ENCODE data around the gene ELOVL4.

Gene ELOVL4

DNA sequence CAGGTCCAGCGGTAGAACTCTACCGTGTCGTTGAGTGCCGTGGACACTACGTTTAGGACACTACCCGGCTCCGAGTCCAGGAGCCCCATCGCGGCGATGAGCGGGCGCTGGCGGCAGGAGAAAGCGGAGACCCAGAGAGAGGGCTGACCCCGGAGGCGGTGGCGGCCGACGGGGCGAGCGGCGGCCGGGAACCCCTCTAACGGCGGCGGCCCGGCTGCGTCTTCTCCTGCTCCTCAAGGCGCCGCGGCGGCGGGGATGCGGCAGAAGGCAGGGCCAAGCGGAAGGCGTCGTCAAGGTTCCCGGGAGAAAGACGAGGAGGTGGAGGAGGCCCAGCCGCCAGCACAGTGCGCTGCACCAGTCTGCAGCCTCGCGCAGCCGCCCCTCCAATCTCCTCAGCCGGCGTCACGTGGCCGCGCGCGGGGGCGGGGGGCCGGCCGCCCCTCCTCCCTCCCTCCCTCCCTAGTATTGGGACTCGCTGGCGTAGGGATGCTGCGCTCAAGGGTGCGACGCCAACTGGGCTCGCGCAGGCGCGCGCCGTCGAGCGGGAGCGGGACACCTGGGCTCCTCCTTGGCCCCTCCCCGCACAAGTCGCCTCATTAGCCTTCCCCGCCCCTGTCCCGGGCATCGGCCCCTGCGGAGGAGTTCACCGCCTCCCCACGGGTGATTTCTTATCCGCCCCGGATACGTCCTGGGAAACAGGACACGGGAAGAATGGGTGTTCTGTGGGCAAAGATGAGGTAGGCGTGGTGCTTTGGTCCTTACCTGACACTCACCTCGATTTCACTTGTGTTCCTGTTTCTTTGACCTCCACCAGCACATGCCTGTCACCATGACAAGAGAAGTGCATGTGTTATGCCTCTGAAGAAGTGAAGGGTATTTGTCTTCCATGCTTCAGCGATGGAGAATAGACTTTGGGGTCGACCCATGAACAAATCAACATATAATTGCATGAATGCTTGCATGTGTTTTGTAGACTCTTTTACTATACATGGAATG is at the start of gene ELOVL4:
TSS of gene ELOVL4 (minus strand) at position 363 of the 996 bp plus-strand sequence. CDS start at position 89, 274 bp downstream.
- peak; percentile 56 for DNase-seq

DNA sequence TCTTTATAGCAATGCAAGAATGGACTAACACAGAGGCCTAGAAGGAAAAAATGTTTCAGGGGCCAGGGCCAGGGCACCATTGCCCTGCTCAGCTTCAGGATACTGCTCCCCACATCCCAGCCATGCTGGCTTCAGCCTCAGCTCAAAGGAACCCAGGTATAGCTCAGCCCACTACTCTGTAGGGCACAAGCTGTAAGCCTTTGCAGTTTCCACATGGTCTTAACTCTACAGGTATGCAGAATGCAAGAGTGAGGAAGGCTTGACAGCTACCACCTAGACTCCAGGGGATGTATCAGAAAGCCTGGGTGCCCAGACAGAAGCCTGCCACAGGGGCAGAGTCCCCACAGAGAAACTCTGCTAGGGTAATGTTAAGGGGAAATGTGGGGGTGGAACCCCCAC is 46.6 kb upstream of the ELOVL4 start:
- no peak for DNase-seq

DNA sequence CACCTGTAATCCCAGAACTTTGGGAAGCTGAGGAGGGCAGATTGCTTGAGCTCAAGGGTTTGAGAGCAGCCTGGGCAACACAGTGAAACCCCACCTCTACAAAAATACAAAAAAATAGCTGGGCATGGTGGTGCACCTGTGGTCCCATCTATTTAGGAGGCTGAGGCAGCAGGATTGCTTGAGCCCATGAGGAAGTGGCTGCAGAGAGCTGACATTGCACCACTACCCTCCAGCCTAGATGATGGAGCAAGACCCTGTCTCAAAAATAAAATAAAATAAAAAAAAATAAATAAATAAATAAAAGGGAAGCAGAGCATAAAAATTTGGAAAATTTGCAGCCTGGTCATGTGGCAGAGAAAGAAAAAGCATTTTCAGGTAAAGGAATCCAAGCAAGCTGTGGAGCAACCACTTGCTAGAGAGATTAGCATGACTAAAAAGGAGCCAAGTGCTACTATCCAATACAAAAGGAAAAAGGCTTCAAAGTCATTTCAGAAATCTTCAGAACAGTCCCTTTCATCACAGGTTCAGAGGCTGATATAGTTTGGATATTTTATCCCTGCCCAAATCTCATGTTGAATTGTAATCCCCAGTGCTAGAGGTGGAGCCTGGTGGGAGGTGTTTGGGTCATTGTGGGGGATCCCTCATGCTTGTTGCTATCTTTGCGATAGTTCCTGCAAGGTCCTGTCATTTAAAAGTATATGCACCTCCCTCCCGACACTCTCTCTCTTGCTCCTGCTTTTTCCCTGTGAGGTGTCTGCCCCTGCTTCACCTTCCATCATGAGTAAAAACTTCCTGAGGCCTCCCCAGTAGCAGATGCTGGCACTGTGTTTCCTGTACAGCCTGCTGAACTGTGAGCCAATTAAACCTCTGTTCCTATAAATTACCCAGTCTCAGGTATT is 45.9 kb upstream of the ELOVL4 start:
- no peak for DNase-seq

DNA sequence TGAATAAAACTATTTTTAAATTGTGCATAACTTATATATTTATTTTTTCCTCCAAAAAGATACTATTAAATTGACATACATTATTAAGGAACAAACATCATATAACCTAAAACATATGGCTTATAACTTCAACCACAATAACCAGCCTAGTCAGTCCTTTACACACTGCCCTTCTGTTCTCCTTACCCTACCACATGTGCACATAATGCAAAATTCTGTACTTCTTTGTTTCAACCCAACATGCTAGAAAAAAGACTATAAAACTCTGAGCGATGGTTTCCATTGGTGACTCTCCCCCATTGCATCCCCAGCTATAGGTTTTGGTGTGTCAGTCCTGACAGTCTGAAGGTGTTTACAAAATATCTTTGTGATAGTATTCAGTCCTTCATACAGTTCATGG is 42.3 kb upstream of the ELOVL4 start:
- DNase-seq = no peak

DNA sequence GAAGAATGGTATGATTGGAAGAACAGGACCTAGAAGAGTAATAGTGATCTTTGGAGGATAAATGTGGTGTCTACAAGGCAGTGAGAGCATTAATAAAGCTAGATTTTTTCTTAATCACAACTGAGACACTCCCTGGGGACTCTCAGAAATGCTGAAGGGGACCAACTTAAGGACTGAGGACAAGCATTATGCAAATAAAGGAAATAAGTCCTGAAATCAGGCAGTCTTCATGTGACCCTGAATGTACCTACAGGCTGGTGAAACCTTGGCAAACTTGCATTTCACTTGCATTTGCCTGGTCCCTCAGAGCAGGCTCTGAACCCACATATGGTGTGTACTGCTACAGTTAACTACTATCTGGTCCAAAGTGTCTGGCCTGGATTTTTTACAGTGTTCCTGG is 37.8 kb upstream of the ELOVL4 start:
- no peak for DNase-seq

DNA sequence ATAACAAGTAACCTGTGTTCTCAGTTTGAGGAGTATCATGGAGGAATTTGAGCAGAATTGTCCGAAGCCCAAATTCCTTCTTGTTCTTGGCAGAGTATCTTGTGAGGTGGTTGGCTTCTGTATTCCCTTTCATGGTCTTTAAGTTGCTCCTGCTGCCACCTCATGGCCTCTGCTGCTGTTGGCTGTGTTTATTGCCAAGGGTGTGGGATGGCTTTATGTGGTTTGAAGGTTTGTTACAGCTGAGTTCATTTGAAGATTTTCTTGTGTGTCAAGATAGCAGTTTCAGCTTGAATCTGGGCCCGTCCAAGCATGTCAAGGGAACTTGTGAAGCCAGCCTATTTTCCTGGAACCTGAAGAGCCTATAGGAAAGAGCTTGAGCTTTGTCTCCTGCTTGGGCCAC is 36.9 kb upstream of the ELOVL4 start:
- no peak for DNase-seq

DNA sequence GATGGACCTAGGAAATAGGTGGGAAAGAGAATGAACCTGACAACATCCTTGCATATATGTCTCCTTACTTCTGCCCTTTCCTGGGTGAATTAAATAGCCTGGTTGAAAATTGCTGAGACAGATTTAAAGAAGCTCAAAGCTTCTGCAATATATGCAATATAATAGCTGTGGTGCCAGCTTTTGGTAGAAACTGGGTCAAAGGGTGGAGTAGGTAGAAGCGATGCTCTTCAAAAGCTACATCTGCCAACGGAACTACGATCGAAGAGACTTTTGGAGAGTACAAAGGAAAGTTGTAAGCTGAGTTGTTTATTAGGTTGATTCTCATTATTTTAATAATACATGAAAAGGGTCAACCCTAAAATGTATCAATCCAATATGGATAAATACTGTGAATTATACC is 34.3 kb upstream of the ELOVL4 start:
- no peak for DNase-seq

DNA sequence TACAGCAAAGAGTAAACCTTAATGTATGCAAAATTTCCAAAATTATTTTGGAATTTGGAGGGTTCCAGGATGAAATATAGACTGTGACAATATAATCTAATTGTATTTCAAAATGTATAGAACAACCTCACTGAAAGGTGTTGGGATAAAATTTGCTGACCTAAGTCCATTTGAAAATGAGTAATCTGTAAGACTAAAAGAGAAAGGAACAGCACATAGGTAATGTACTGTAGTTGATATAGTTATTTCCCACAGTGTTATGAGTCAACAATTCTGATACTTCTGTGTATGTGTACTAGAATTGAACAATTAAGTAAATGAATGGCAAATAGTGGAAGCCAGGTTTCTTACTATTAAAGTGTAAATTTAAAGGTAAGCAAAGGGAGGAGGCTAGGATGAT is 23.8 kb upstream of the ELOVL4 start:
- no peak for DNase-seq

DNA sequence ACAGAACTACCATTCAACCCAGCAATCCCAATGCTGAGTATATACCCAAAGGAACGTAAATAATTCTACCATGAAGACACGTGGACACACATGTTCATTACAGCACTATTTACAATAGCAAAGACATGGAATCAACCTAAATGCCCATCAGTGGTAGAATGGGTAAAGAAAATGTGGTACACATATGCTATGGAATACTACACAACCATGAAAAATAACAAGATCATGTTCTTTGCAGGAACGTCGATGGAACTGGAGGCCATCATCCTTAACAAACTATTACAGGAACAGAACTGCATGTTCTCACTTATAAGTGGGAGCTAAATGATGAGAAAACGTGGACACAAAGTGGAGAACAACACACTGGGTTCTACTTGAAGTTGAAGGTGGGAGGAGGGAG is 22.4 kb upstream of the ELOVL4 start:
- no peak for DNase-seq

DNA sequence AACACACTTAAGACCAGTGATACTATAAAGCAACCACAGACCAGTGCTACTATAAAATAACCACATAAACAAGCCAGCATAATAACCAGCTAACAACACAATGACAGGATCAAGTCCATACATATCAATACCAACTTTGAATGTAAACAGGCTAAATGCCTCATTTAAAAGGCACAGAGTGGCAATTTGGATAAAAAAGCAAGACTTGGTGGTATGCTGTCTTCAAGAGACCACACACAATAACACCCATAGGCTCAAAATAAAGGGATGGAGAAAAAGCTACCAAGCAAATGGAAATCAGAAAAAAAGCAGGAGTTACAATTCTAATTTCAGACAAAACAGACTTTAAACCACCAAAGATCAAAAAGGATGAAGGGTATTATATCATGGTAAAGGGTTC is 19.8 kb upstream of the ELOVL4 start:
- DNase-seq = no peak

DNA sequence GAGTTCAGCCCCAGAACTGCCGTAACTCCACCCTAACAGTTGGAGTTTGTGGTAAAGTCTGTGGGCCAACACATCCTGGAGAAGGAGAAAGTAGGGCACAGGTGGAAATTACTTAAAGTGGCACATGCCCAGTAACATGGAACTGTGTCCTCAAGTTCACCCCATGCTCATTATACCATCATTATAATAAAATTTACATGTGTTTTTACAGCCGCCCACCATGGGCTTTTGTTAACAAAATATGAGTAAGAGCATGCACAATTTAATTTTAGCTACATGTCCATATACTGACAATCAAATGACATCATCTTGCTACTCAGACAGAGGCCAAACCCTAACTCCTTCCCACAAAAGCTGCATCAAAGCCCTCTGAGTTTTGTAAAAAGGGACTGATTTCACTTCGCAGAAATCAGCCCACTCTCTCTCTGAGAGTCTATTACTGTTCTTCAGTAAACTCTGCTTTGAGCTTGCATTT is 17.3 kb upstream of the ELOVL4 start:
- DNase-seq = no peak

DNA sequence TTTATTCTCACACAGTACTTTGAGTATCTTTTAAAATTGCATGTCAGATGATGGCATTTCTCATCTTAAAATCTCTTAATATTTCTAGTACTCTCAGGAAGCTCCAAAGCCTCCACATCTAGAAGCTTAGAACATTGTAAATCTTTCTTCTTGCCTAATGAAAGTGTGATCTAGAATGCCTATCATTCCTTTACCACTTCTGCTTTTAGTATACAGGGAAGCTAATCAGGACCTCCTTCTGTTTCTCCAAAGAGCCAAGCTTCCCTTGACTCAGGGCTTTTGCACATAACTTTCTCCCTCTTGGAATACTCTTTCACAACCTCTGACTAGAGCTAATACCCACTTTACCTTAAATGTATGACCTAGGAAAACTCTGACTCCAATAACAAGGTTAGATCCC is 7.5 kb upstream of the ELOVL4 start:
- DNase-seq = no peak

DNA sequence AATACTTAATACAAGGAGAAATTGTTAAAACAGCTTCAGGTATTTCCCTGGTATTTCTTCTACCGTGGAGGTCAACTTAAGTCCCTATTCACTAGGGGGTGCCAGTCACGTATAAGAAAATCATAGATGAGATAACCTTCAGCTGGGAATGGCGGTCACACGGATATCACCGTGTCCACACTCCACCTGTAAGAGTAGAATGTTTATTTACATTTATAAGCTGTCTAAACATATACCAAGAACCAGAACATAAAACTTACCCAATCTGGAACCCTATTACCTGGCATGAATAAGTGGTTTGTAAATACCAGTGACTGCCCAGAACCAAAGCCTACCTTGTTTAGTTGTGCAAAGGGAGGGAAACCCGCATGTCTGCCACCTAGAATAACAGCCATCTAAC is 1.9 kb upstream of the ELOVL4 start:
- peak; percentile 26 for DNase-seq

DNA sequence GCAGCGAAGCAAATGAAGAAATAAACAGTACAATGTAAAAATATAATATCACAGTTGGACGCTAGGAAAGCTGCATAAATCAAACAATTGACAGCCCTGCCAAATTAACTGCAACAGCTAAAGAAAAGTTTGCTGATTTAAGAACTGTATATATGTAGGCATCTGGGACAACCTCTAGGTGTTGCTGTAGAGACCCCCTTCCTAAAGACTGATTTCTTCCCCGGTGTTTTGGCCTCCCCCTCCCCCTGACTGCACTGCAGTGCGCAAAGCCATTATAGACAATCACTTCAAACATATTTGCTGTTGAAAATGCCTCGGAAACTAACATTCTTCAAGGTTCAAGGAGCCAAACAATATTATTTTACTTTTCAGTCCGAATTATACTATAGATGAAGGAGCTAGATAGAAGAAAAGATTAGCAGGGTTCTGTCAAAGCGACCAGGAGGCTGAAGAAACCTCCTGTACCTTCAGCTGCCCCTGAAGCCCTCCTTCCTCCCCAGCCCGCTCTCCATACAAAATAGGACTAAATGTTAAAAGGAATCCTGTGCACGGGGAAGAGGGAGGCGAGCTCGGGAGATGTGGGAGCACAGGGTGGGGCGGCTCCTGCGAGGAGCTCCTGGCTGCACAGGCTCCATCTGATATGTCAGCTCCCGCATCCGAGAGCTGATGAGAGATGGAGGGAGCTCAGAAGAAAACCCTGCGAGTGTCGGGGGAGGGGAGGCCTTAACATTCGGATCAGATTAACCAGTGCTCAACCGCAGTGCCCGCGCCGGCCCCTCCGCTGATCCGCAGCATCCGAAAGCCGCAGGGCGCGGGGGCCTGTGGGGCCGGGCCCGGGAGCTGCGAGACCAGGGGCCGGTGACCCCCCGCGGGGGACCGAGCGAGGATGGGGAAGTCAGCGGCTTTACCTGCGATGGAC is 822 bp downstream of the ELOVL4 start:
- no peak for DNase-seq

DNA sequence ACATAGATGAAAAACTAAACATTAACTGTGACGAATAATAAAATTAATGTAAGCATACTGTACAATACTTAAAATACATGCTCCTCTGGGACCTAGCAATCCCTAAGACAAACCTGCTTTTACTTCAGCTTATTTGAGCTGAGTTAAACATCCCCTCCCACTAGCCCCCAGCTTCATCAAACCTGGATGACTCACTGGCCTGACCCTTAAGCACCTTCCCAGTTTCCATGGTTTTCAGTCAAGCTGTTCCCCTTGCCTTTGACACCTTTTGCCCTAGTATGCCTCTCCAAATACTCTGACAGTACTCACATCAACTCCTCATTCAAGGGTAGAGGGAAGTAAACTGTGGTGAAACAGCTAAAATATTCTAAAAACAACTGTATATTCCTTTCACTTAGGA is 4.2 kb downstream of the ELOVL4 start:
- no peak for DNase-seq

DNA sequence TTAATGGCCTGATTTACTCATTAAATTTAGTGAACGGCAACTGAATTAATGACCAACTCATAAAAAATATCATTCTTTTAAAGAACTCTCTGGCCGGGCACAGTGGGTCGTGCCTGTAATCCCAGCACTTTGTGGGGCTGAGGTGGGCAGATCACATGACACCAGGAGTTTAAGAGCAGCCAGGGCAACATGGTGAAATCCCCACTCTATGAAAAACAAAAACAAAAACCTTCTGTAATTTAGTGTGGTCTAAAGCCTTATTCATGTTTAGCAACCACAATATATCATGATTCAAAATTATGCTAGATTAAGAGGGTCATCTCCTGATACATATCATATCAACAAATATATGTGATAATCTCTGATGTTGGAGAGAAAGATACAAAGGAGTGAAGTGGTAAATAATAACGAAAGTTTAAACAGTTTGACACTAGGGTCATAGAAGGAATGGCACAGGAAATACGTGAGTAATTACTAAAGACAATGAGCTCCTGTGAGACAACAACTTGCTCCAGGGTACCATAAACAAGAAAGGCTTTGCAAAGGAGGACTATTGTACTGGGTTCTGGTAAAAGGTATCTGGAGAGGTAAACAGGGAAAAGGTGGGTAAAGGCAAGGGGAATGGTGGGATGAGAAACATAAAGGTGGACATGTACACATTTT is 5.7 kb downstream of the ELOVL4 start:
- DNase-seq = no peak

DNA sequence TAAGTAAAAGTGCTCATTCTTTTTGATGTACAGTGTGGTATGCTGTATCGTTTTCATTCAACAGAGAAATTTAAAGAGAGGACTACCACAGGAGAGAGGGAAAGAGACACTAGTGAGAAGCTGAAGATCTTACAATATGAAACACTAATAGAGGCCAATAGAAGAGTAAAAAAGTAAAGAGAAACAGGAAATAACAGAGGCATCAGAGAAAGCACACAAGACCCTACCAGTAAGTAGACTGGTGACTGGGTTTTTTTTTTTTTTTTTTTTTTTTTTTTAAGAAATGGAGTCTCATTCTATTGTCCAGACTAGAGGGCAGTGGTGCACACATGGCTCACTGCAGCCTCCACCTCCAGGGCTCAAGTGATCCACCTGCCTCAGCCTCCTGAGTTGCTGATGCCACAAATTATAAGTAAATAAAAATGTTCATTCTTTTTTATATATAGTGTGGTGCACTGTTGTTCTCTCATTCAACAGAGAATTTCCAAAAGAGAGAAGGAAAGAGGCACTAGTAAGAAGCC is 18.8 kb downstream of the ELOVL4 start:
- DNase-seq = no peak

DNA sequence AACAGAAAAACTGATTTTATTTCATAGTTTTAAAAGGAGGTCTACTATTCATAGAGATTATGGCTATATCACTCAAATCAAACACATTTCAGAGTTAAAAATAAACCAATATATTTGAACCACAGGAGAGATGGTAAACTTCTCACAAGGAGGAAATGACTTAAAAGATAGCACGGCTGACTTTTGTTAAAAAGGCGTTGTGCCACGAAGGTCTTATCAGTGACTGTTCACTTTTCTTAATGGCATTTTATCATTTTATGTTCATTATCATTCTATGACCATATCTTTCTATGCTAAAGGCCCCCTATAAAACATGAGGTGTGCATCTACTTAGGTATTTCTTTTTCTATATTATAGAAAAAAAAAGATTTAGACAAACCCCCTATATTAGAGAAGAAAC is 19.6 kb downstream of the ELOVL4 start:
- DNase-seq = no peak

DNA sequence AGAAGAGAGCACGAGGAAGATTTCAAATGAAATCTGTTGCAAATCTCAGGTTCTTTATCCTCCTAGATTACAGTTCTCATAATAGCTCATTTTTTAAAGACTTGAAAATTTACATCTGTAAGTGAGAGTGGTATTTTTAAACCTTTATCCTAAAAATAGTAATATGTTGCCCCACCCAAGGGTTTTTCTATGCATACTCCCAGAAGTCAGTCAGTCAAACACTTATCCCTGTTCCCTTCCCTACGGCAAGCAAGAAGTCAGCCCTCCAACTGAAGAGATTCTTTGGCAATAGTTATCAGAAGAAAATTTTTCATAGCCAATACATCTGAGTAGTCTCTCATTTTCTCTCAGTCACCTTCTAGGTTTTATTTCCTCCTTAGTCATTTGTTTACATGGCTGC is 24.1 kb downstream of the ELOVL4 start:
- no peak for DNase-seq

DNA sequence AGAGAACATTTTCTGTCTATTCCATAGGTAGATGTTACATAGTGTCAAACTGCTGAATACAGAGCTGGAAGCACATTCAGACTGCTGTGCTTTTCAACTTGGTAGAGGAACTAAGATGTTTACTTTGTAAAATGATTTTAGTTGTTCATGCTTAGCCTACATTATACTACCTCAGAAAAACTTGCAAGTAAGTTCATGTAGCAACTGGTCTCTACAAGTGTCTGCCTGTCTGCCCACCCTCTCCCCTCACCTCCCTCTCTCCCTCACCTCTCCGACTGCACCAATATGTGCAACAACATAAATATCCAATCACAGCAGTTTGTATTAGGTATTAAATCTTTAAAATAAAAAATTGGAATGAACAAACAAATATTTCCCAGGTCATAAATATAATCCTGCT is 25.3 kb downstream of the ELOVL4 start:
- no peak for DNase-seq

DNA sequence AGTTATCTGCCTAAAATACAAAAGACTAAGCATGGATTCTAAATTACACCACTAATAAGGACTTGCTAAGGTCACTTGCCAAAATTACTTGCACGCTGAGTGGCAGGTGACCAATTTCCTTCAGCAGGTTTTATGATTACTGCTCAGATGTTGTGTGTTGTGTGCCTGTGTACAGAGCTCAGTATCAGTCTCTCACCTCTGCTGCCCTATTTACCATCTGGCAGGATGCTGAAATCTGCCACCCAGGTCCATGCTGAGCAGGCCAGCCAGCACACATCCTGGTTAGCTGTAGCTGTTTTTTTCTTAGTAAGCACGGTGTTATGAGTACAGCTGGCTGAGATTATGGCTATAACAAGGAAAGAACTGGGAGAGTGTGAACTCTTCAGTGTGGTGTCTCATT is 34.0 kb downstream of the ELOVL4 start:
- no peak for DNase-seq

DNA sequence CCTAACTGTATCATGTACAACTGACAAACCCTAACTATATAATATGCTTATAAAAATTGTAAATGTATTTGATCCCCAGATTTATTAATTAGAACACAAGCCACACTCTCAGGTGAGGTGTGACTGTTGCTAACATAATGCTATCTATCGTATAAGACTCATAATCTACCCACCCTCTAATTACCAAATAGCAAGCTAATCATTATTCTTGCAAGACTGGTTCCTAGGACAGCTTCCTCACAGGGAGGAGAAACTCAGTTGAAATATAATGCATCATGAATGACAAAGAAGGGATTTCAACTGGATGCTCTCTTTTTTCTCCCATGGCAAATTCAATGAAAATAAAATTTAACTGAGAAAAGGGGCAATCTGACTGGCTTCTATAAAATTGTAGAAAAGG is 35.4 kb downstream of the ELOVL4 start:
- DNase-seq = no peak
